HepG2 (cell line): ENCODE results near the gene NTN3. TPM values are rescaled to one million over a fixed set of nuclear protein-coding genes. Genes with fewer than 3 reads are reported as not detected.

Experiments
- ATRX ChIP-seq: sonication (generic); formaldehyde crosslinking; IDR thresholded peaks from 2 replicates; pipeline ENCODE4 v1.4.0; 2020; ENCODE audit warnings: missing genetic modification reagents, borderline replicate concordance
- BRCA1 ChIP-seq: sonication (generic); formaldehyde crosslinking; IDR thresholded peaks from 2 replicates; pipeline ENCODE4 v1.4.0; 2020; ENCODE audit warnings: missing genetic modification reagents
- CCDC6 ChIP-seq: sonication (generic); formaldehyde crosslinking; IDR thresholded peaks from 2 replicates; pipeline ENCODE4 v1.8.1; 2022; ENCODE audit warnings: mild to moderate bottlenecking, missing genetic modification reagents, moderate library complexity
- GPN1 ChIP-seq: sonication (generic); formaldehyde crosslinking; IDR thresholded peaks from 2 replicates; pipeline ENCODE4 v1.5.1; 2020; ENCODE audit warnings: missing genetic modification reagents, borderline replicate concordance
- JUNB ChIP-seq: sonication (generic); formaldehyde crosslinking; IDR thresholded peaks from 2 replicates; pipeline ENCODE4 v1.8.0; 2022; ENCODE audit warnings: missing genetic modification reagents, mild to moderate bottlenecking, borderline replicate concordance
- NR2F2 ChIP-seq: IDR thresholded peaks from 2 replicates; pipeline ENCODE4 v1.6.1; 2012; ENCODE audit warnings: low read depth, inconsistent platforms, borderline replicate concordance
- NR2F6 ChIP-seq, 2 experiments: IDR thresholded peaks; 2 replicates each; pipeline ENCODE4 v1.6.1; 2016; ENCODE audit warnings: antibody characterized with exemption in 1 of 2, mild to moderate bottlenecking in 1 of 2
- POGZ ChIP-seq: sonication (generic); formaldehyde crosslinking; IDR thresholded peaks from 2 replicates; pipeline ENCODE4 v1.4.0; 2020; ENCODE audit warnings: mild to moderate bottlenecking, missing genetic modification reagents
- SALL2 ChIP-seq: sonication (generic); formaldehyde crosslinking; IDR thresholded peaks from 2 replicates; pipeline ENCODE4 v1.8.1; 2023; ENCODE audit warnings: mild to moderate bottlenecking, missing genetic modification reagents, inconsistent platforms
- TFE3 ChIP-seq: IDR thresholded peaks from 2 replicates; pipeline ENCODE4 v1.6.1; 2016
- THAP9 ChIP-seq: sonication (generic); formaldehyde crosslinking; IDR thresholded peaks from 2 replicates; pipeline ENCODE4; 2020; ENCODE audit warnings: missing genetic modification reagents, mild to moderate bottlenecking, borderline replicate concordance
- ZFX ChIP-seq: sonication (generic); formaldehyde crosslinking; IDR thresholded peaks from 2 replicates; pipeline ENCODE4 v1.4.0; 2020; ENCODE audit warnings: mild to moderate bottlenecking, low read depth, missing genetic modification reagents, moderate library complexity
- ZNF276 ChIP-seq: sonication (generic); formaldehyde crosslinking; IDR thresholded peaks from 2 replicates; pipeline ENCODE4 v1.4.0; 2020; ENCODE audit warnings: mild to moderate bottlenecking, low read depth, missing genetic modification reagents
- ZNF33A ChIP-seq: sonication (generic); formaldehyde crosslinking; IDR thresholded peaks from 2 replicates; pipeline ENCODE4 v1.5.1; 2020; ENCODE audit warnings: missing genetic modification reagents, mild to moderate bottlenecking, moderate library complexity, borderline replicate concordance
- ZNF432 ChIP-seq: sonication (generic); formaldehyde crosslinking; IDR thresholded peaks from 2 replicates; pipeline ENCODE4 v1.5.0; 2020; ENCODE audit warnings: missing genetic modification reagents, mild to moderate bottlenecking, borderline replicate concordance
- ZNF558 ChIP-seq: sonication (generic); formaldehyde crosslinking; IDR thresholded peaks from 2 replicates; pipeline ENCODE4 v1.9.0; 2022; ENCODE audit warnings: mild to moderate bottlenecking, missing genetic modification reagents, borderline replicate concordance
- ZNF614 ChIP-seq: IDR thresholded peaks from 2 replicates; pipeline ENCODE4 v1.6.1; 2018; ENCODE audit warnings: missing biosample characterization, missing genetic modification reagents, inconsistent platforms, borderline replicate concordance
- ZNF770 ChIP-seq: sonication (generic); formaldehyde crosslinking; IDR thresholded peaks from 2 replicates; pipeline ENCODE4 v1.5.0; 2020; ENCODE audit warnings: mild to moderate bottlenecking, missing genetic modification reagents
- polyA plus RNA-seq, 8 experiments: library from polyadenylated mRNA; depleted of rRNA in 3 of 8; stranded (reverse) in 7 of 8; unstranded in 1 of 8; fragments of >200 nt; fragmentation: Illumina TruSeq in 4 of 8; extraction: Trizol in 4 of 8; gene quantifications; 2 replicates each; pipeline versions ENCODE4 v1.2.1 to v1.2.3, GENCODE V29; 2011 to 2016; ENCODE audit warnings: low read depth in 4 of 8, missing spikeins in 1 of 8, mixed read lengths in 1 of 8; ENCODE audit not compliant: insufficient read depth in 1 of 8
- total RNA-seq, 5 experiments: library from RNA; depleted of rRNA; stranded (reverse); fragments of >200 nt; fragmentation: Illumina TruSeq; extraction: Trizol; gene quantifications; 2 replicates each; pipeline ENCODE4 v1.2.3, GENCODE V29; 2016; ENCODE audit warnings: low read depth in 1 of 5
- TF ChIP-seq, protein P1 (sequence below): IDR thresholded peaks from 2 replicates; pipeline ENCODE4 v1.6.1; 2016; ENCODE audit warnings: low read depth

NTN3 gene
- total and polyA plus RNA-seq, 2 of the 13 experiments (the other 11 are each of a cell fraction or from before 2014, with no cell fraction given): 0.09 to 0.20 TPM

GRCh38 chr16:2520784-2521531 lies 49.9 kb downstream of the NTN3 start (continued):
- TF ChIP-seq SALL2: no peak
- TF ChIP-seq NR2F6 (IDR thresholded peaks at IDR 0.05): no peak
- no peak for TF ChIP-seq NR2F6 (CRISPR knock-in tag; IDR thresholded peaks at IDR 0.05)
- TF ChIP-seq ZNF276 (CRISPR knock-in tag): no peak
- TF ChIP-seq BRCA1 (CRISPR knock-in tag): no peak
- TF ChIP-seq POGZ (CRISPR knock-in tag): 0 out of 2 replicates have a peak, but pooled peaks have one; percentile 13
- TF ChIP-seq ZNF614 (CRISPR knock-in tag): no peak
- TF ChIP-seq ZNF432 (CRISPR knock-in tag): no peak
- peak; percentile 71 for TF ChIP-seq ZFX
- no peak for TF ChIP-seq CCDC6
- no peak for TF ChIP-seq THAP9
- TF ChIP-seq ATRX (CRISPR knock-in tag): no peak
- no peak for TF ChIP-seq JUNB (CRISPR knock-in tag)
- TF ChIP-seq ZNF33A (CRISPR knock-in tag): no peak
- TF ChIP-seq, protein P1, sequence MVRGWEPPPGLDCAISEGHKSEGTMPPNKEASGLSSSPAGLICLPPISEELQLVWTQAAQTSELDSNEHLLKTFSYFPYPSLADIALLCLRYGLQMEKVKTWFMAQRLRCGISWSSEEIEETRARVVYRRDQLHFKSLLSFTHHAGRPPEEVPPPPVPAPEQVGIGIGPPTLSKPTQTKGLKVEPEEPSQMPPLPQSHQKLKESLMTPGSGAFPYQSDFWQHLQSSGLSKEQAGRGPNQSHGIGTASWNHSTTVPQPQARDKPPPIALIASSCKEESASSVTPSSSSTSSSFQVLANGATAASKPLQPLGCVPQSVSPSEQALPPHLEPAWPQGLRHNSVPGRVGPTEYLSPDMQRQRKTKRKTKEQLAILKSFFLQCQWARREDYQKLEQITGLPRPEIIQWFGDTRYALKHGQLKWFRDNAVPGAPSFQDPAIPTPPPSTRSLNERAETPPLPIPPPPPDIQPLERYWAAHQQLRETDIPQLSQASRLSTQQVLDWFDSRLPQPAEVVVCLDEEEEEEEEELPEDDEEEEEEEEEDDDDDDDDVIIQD (CRISPR knock-in tag): no peak
- 0 out of 2 replicates have a peak, but pooled peaks have one; percentile 21 for TF ChIP-seq ZNF770
- no peak for TF ChIP-seq NR2F2
- no peak for TF ChIP-seq TFE3 (CRISPR knock-in tag)
- TF ChIP-seq GPN1 (CRISPR knock-in tag): no peak
- no peak for TF ChIP-seq ZNF558 (CRISPR knock-in tag)
